CD14-positive monocyte (primary cell): Measurements from ENCODE around the gene FXYD6. TPM values are rescaled to one million over a fixed set of nuclear protein-coding genes. Genes with fewer than 3 reads are reported as not detected.
A peak's percentile ranks its signal among the peaks of the same experiment; 100 is the strongest.

Source experiments
- DNase-seq, 3 donors: peaks; one replicate each; pipeline ENCODE4 v3.0.0-alpha.2; 2011 to 2022
- H2AFZ ChIP-seq: 2 replicates; pipeline ENCODE4 v1.6.0; 2012; ENCODE audit warnings: mild to moderate bottlenecking, low read depth, low read length, inconsistent platforms; ENCODE audit not compliant: insufficient read depth, poor library complexity, severe bottlenecking
- H3K27ac ChIP-seq, 2 donors: 1 replicate in 1 of 2; 2 replicates in 1 of 2; pipeline ENCODE4 v1.5.1; 2012 to 2013; ENCODE audit warnings: low read length in 2 of 2, control low read depth in 1 of 2, inconsistent platforms in 1 of 2, low read depth in 1 of 2, mild to moderate bottlenecking in 1 of 2
- H3K27me3 ChIP-seq, 2 donors: one replicate each; pipeline versions ENCODE4 v1.6.0 to v1.6.1; 2011 to 2013; ENCODE audit warnings: low read length in 2 of 2; ENCODE audit not compliant: control insufficient read depth in 2 of 2, insufficient read depth in 2 of 2
- H3K36me3 ChIP-seq, 2 donors: replicated peaks in 1 of 2; 1 replicate in 1 of 2; 2 replicates in 1 of 2; pipeline versions ENCODE4 v1.5.1 to v1.6.1; 2012 to 2013; ENCODE audit warnings: low read length in 2 of 2, control low read depth in 1 of 2, inconsistent platforms in 1 of 2, mild to moderate bottlenecking in 1 of 2; ENCODE audit not compliant: insufficient read depth in 2 of 2, control insufficient read depth in 1 of 2
- H3K4me1 ChIP-seq, 2 donors: 1 replicate in 1 of 2; 2 replicates in 1 of 2; pipeline versions ENCODE4 v1.5.1 to v1.6.1; 2012 to 2013; ENCODE audit warnings: low read length in 2 of 2, control low read depth in 1 of 2, inconsistent platforms in 1 of 2, mild to moderate bottlenecking in 1 of 2, moderate library complexity in 1 of 2; ENCODE audit not compliant: insufficient read depth in 2 of 2, control insufficient read depth in 1 of 2
- H3K4me2 ChIP-seq: replicated peaks from 2 replicates; pipeline ENCODE3; 2012; ENCODE audit warnings: low read length, moderate library complexity, mild to moderate bottlenecking; ENCODE audit not compliant: poor library complexity, severe bottlenecking; ENCODE audit errors: extremely low read depth
- H3K4me3 ChIP-seq, 3 experiments: fragments of 200-600 bp in 1 of 3; sonication (generic) in 1 of 3; replicated peaks in 1 of 3; 1 replicate in 2 of 3; 2 replicates in 1 of 3; pipeline ENCODE4 v1.5.1; 2011 to 2013; ENCODE audit warnings: low read length in 3 of 3, mild to moderate bottlenecking in 3 of 3, control low read depth in 2 of 3, low read depth in 2 of 3, inconsistent platforms in 1 of 3, moderate library complexity in 1 of 3
- H3K79me2 ChIP-seq: 2 replicates; pipeline ENCODE4 v1.6.0; 2012; ENCODE audit warnings: mild to moderate bottlenecking, control low read depth, inconsistent platforms, low read length, moderate library complexity; ENCODE audit not compliant: insufficient read depth
- H3K9ac ChIP-seq: 2 replicates; pipeline ENCODE4 v1.6.0; 2017; ENCODE audit warnings: low read length, mild to moderate bottlenecking; ENCODE audit not compliant: insufficient read depth, poor library complexity, severe bottlenecking
- H3K9me3 ChIP-seq, 2 donors: replicated peaks in 1 of 2; 1 replicate in 1 of 2; 2 replicates in 1 of 2; pipeline versions ENCODE4 v1.5.1 to v1.6.1; 2012 to 2013; ENCODE audit warnings: low read length in 2 of 2, control low read depth in 1 of 2; ENCODE audit not compliant: control insufficient read depth in 1 of 2, insufficient read depth in 1 of 2
- H4K20me1 ChIP-seq: 2 replicates; pipeline ENCODE4 v1.6.0; 2012; ENCODE audit warnings: mild to moderate bottlenecking, low read length, control low read depth, moderate library complexity; ENCODE audit not compliant: insufficient read depth
- H3K27ac Mint-ChIP-seq, 7 donors: one replicate each; pipeline ENCODE4 v1.8.0; 2020; ENCODE audit warnings: mild to moderate bottlenecking in 7 of 7, mixed read lengths in 7 of 7, moderate library complexity in 6 of 7, inconsistent platforms in 2 of 7
- H3K27me3 Mint-ChIP-seq, 3 donors: one replicate each; pipeline ENCODE4 v1.8.0; 2021 to 2022; ENCODE audit warnings: low read depth in 3 of 3, mild to moderate bottlenecking in 3 of 3, mixed read lengths in 3 of 3, moderate library complexity in 3 of 3, inconsistent platforms in 1 of 3
- H3K36me3 Mint-ChIP-seq, 2 donors: one replicate each; pipeline ENCODE4 v1.8.0; 2020; ENCODE audit warnings: mixed read lengths in 2 of 2, inconsistent platforms in 1 of 2, mild to moderate bottlenecking in 1 of 2
- H3K4me1 Mint-ChIP-seq: one replicate; pipeline ENCODE4 v1.8.0; 2020; ENCODE audit warnings: mild to moderate bottlenecking, mixed read lengths
- H3K4me3 Mint-ChIP-seq, 2 donors: one replicate each; pipeline ENCODE4 v1.8.0; 2020; ENCODE audit warnings: mild to moderate bottlenecking in 2 of 2, mixed read lengths in 2 of 2, moderate library complexity in 1 of 2
- H3K9me3 Mint-ChIP-seq, 7 donors: one replicate each; pipeline ENCODE4 v1.8.0; 2020 to 2022; ENCODE audit warnings: mixed read lengths in 7 of 7, mild to moderate bottlenecking in 6 of 7, moderate library complexity in 6 of 7, inconsistent platforms in 2 of 7
- CTCF ChIP-seq: fragments of 200-600 bp; IDR thresholded peaks from one replicate; pipeline ENCODE4 v1.8.0; 2022; ENCODE audit warnings: antibody characterized with exemption, mild to moderate bottlenecking
- WGBS: methylation state at CpG from one replicate; pipeline ENCODE4 v1.1.5; 2013; ENCODE audit warnings: missing lambda C conversion rate; ENCODE audit not compliant: insufficient coverage; 5-methylcytosine and 5-hydroxymethylcytosine counted together
- intact Hi-C, 2 donors: fragments of 100-400 bp; cut with micrococcal nuclease; formaldehyde crosslinking; loops; one replicate each; pipeline versions ENCODE4 v1.15.0 to v1.15.1; 2023
- polyA plus RNA-seq, 3 donors: library from polyadenylated mRNA; depleted of rRNA in 1 of 3; unstranded in 2 of 3; stranded (reverse) in 1 of 3; fragments of 300-500 nt in 2 of 3; fragments of >200 nt in 1 of 3; fragmentation: Illumina TruSeq in 2 of 3; gene quantifications; 1 replicate in 2 of 3; 2 replicates in 1 of 3; pipeline ENCODE4 v1.2.3, GENCODE V29; 2012 to 2021

The FXYD6 gene
- polyA plus RNA-seq, 3 donors = 36.4 to 52.1 (median 44.1) TPM

GRCh38 chr11:117815262-117815803 is 61.1 kb downstream of the FXYD6 start:
- no peaks in the 10 kb centered on the region for H3K36me3 ChIP-seq
- WGBS = 0% methylated on average over 5 of the region's 7 CpGs
- peak overlapping the region; percentile 37 for H3K4me2 ChIP-seq
- H3K9me3 ChIP-seq = no peaks in the 10 kb centered on the region
- no peak overlapping the region for H2AFZ ChIP-seq
- Mint-ChIP-seq H3K27me3 (peaks cover 2 to 4% (median 2%) of the 10 kb centered on the region in 3 donors), H3K27ac (peak overlapping the region; percentile 95 to 99 (median 99)), H3K36me3 (no peaks in the 10 kb centered on the region), H3K4me1 (peaks cover 52% of the 10 kb centered on the region), H3K4me3 (peak overlapping the region in 1 of 2 donors; percentile 53), H3K9me3 (peaks cover 0 to 3% (median 0%) of the 10 kb centered on the region in 7 donors)
- H3K4me1 ChIP-seq = peaks cover 62 to 63% of the 10 kb centered on the region in 2 donors
- peak; percentile 97 to 98 (median 98) for DNase-seq
- peak overlapping the region; percentile 99 to 100 for H3K27ac ChIP-seq
- intact Hi-C loops = loop anchor here in 1 of 2 donors (5.0 kb wide), 2 partner anchors 172 to 388 kb away; partner anchors contain the start of gene IL10RA
- no peaks in the 10 kb centered on the region for H4K20me1 ChIP-seq
- H3K4me3 ChIP-seq = peak overlapping the region in 1 of 3 experiments; percentile 26
- no peak for TF ChIP-seq CTCF
- no peaks in the 10 kb centered on the region for H3K79me2 ChIP-seq
- no peaks in the 10 kb centered on the region for H3K27me3 ChIP-seq
- peak overlapping the region; percentile 79 for H3K9ac ChIP-seq

- peak overlapping the region; percentile 10 for H2AFZ ChIP-seq
- H3K27me3 Mint-ChIP-seq = peaks cover 2 to 5% (median 4%) of the 10 kb centered on the region in 3 donors
- peak; percentile 71 to 82 (median 81) for DNase-seq
- peak overlapping the region in 1 of 3 experiments; percentile 26 for H3K4me3 ChIP-seq
- intact Hi-C loops = loop anchor here in 1 of 2 donors (5.0 kb wide), 2 partner anchors 172 to 388 kb away; partner anchors contain the start of gene IL10RA
- H3K9ac ChIP-seq = peak overlapping the region; percentile 79
- no peaks in the 10 kb centered on the region for H3K36me3 ChIP-seq
- H3K27ac ChIP-seq = peak overlapping the region; percentile 99 to 100
- H3K4me1 ChIP-seq = peaks cover 62 to 63% of the 10 kb centered on the region in 2 donors
- H3K4me1 Mint-ChIP-seq = peaks cover 53% of the 10 kb centered on the region
- H3K27ac Mint-ChIP-seq = peak overlapping the region; percentile 95 to 99 (median 99)
- peak overlapping the region; percentile 37 to 53 for H3K4me3 Mint-ChIP-seq
- no peaks in the 10 kb centered on the region for H3K27me3 ChIP-seq
- no peaks in the 10 kb centered on the region for H3K79me2 ChIP-seq
- peaks cover 0 to 3% (median 0%) of the 10 kb centered on the region in 7 donors for H3K9me3 Mint-ChIP-seq
- no peaks in the 10 kb centered on the region for H3K9me3 ChIP-seq
- H3K36me3 Mint-ChIP-seq = no peaks in the 10 kb centered on the region
- no peak for TF ChIP-seq CTCF
- peak overlapping the region; percentile 37 for H3K4me2 ChIP-seq
- WGBS = 3% methylated on average over 8 of the region's 14 CpGs
- H4K20me1 ChIP-seq = no peaks in the 10 kb centered on the region
Observed at GRCh38 chr11:117814766-117815261, 61.6 kb downstream of the FXYD6 start.
